Body of pancreas (tissue), 4 donors: Measurements from ENCODE around the gene TLR2. TPM values are rescaled to one million over a fixed set of nuclear protein-coding genes. Genes with fewer than 3 reads are reported as not detected.

Experiments
- ATAC-seq: fragments of 150-250 bp; one replicate; pipeline ENCODE4 v1.9.1; 2016
- DNase-seq, 4 donors: peaks; one replicate each; pipeline ENCODE4 v3.0.0-alpha.2; 2019
- H3K27ac ChIP-seq, 4 donors: fragments of 200-600 bp; sonication (generic); 1 replicate in 3 of 4; 2 replicates in 1 of 4; pipeline versions ENCODE4 v1.5.1 to v1.6.1; 2016 to 2019; ENCODE audit warnings: mild to moderate bottlenecking in 1 of 4, mixed read lengths in 1 of 4, moderate library complexity in 1 of 4
- H3K27me3 ChIP-seq, 2 donors: fragments of 200-600 bp; sonication (generic); one replicate each; pipeline ENCODE4 v1.6.0; 2016; ENCODE audit warnings: mild to moderate bottlenecking in 1 of 2
- H3K36me3 ChIP-seq, 2 donors: fragments of 200-600 bp; sonication (generic); replicated peaks in 1 of 2; 2 replicates each; pipeline ENCODE4 v1.5.1; 2016; ENCODE audit warnings: low read depth in 2 of 2; ENCODE audit not compliant: insufficient read depth in 1 of 2
- H3K4me1 ChIP-seq: fragments of 200-600 bp; sonication (generic); one replicate; pipeline ENCODE4 v1.6.0; 2016
- H3K4me3 ChIP-seq, 2 donors: fragments of 200-600 bp; sonication (generic); 1 replicate in 1 of 2; 2 replicates in 1 of 2; pipeline ENCODE4 v1.5.1; 2016 to 2019
- H3K9me3 ChIP-seq, 3 donors: fragments of 200-600 bp; sonication (generic); 1 replicate in 2 of 3; 2 replicates in 1 of 3; pipeline ENCODE4 v1.5.1; 2016
- CTCF ChIP-seq, 7 experiments: fragments of 450-650 bp in 4 of 7; fragments of 200-600 bp in 3 of 7; sonication (generic) in 3 of 7; IDR thresholded peaks; one replicate each; pipeline ENCODE4 v1.5.1; 2016 to 2019; ENCODE audit warnings: antibody characterized with exemption in 7 of 7
- POLR2A ChIP-seq, 3 donors: fragments of 450-650 bp; IDR thresholded peaks; one replicate each; pipeline ENCODE4 v1.6.1; 2016; ENCODE audit warnings: antibody characterized with exemption in 3 of 3, mild to moderate bottlenecking in 2 of 3
- WGBS, 2 donors: methylation state at CpG; one replicate each; pipeline ENCODE4 v1.1.5; 2017; 5-methylcytosine and 5-hydroxymethylcytosine counted together
- intact Hi-C: fragments of 100-400 bp; cut with DNase I; formaldehyde crosslinking; loops from one replicate; pipeline ENCODE4 v1.15.1; 2023
- total RNA-seq, 2 donors: library from RNA; depleted of rRNA; stranded (reverse); fragments of >200 nt; gene quantifications; one replicate each; pipeline ENCODE4 v1.1.0, GENCODE V29; 2016

TLR2 gene
- total RNA-seq, 2 donors from 2014 or later, result 9.9 to 15.8 TPM

- WGBS, 2 donors, result 65 to 73% methylated on average over 4 of the region's 4 CpGs
- Histone ChIP-seq H3K27me3 (no peaks in the 10 kb centered on the region), H3K4me3 (no peak overlapping the region), H3K9me3 (no peaks in the 10 kb centered on the region), H3K4me1 (no peaks in the 10 kb centered on the region), H3K36me3 (no peaks in the 10 kb centered on the region), H3K27ac (peak overlapping the region in 1 of 4 donors; percentile 25)
- intact Hi-C loops, result no loop called here
- ATAC-seq (no peak), DNase-seq (no peak)
- no peak for TF ChIP-seq CTCF (IDR thresholded peaks at IDR 0.05)
- TF ChIP-seq POLR2A (IDR thresholded peaks at IDR 0.05), result no peak
These were observed 63.4 kb downstream of the TLR2 start for GRCh38 chr4:153747406-153747955.

- intact Hi-C loops, result no loop called here
- no peak for ATAC-seq
These were observed 64.3 kb downstream of the TLR2 start for GRCh38 chr4:153748378-153748777.

GRCh38 chr4:153750197-153750817 lies 66.2 kb downstream of the TLR2 start:
- H3K36me3 ChIP-seq, result no peaks in the 10 kb centered on the region
- TF ChIP-seq CTCF (IDR thresholded peaks at IDR 0.05) (peak; percentile 46 to 67 (median 55)), POLR2A (IDR thresholded peaks at IDR 0.05) (no peak)
- no peaks in the 10 kb centered on the region for H3K27me3 ChIP-seq
- no peak overlapping the region for H3K4me3 ChIP-seq
- H3K9me3 ChIP-seq, result no peaks in the 10 kb centered on the region
- DNase-seq, result peak; percentile 49 to 75 (median 57)
- 27 to 35% methylated on average over 5 of the region's 5 CpGs for WGBS, 2 donors
- ATAC-seq, result peak; percentile 71
- no peak overlapping the region for H3K27ac ChIP-seq
- intact Hi-C loops, result no loop called here
- no peaks in the 10 kb centered on the region for H3K4me1 ChIP-seq

More at GRCh38 chr4:153748378-153748777, 64.3 kb downstream of the TLR2 start:
- H3K9me3 ChIP-seq, result no peaks in the 10 kb centered on the region
- no peaks in the 10 kb centered on the region for H3K4me1 ChIP-seq
- WGBS, 2 donors, result 59 to 64% methylated on average over 6 of the region's 6 CpGs
- H3K27ac ChIP-seq, result no peak overlapping the region
- no peaks in the 10 kb centered on the region for H3K27me3 ChIP-seq
- H3K4me3 ChIP-seq, result no peak overlapping the region
- TF ChIP-seq POLR2A (IDR thresholded peaks at IDR 0.05) (no peak), CTCF (IDR thresholded peaks at IDR 0.05) (no peak)
- peak in 1 of 4 donors; percentile 50 for DNase-seq
- no peaks in the 10 kb centered on the region for H3K36me3 ChIP-seq

GRCh38 chr4:153755186-153755585 lies 71.1 kb downstream of the TLR2 start:
- WGBS, 2 donors, result 56 to 63% methylated on average over 2 of the region's 2 CpGs
- H3K27me3 ChIP-seq, result peaks cover 0 to 5% of the 10 kb centered on the region in 2 donors
- DNase-seq (no peak), ATAC-seq (no peak)
- no peak overlapping the region for H3K27ac ChIP-seq
- H3K36me3 ChIP-seq, result no peaks in the 10 kb centered on the region
- intact Hi-C loops, result no loop called here
- TF ChIP-seq POLR2A (IDR thresholded peaks at IDR 0.05), result no peak
- TF ChIP-seq CTCF (IDR thresholded peaks at IDR 0.05), result no peak
- no peaks in the 10 kb centered on the region for H3K9me3 ChIP-seq
- no peak overlapping the region for H3K4me3 ChIP-seq
- H3K4me1 ChIP-seq, result peaks cover 10% of the 10 kb centered on the region

Other genes with a start within 250 kb of the TLR2 start
- gene TMEM131L, start 217.9 kb upstream of the TLR2 start, total RNA-seq, result 10 to 100 TPM; 47.1 to 63.6 TPM
- gene RNF175, start 75.7 kb downstream of the TLR2 start, total RNA-seq, result not detected
- gene SFRP2, start 104.8 kb downstream of the TLR2 start, total RNA-seq, result 10 to 100 TPM; 11.9 to 12.5 TPM